Measurements from ENCODE around the gene MPPED1.

GRCh38 chr22:43516996-43517635, 105.3 kb downstream of the MPPED1 start:
- TF ChIP-seq CTCF (conservative IDR thresholded peaks at IDR 0.05) (no peak), EZH2 (IDR thresholded peaks at IDR 0.05; ENCODE audit: low read depth) (no peak)
